HG03439 (cell line): Measurements from ENCODE around the gene TBC1D9B.

Experiments used
- ATAC-seq: cut with Tn5 transposase; IDR thresholded peaks from one replicate; pipeline ENCODE4 v1.9.1; 2021; ENCODE audit warnings: mild to moderate bottlenecking, moderate library complexity; ENCODE audit not compliant: unreplicated experiment

The TBC1D9B gene

DNA sequence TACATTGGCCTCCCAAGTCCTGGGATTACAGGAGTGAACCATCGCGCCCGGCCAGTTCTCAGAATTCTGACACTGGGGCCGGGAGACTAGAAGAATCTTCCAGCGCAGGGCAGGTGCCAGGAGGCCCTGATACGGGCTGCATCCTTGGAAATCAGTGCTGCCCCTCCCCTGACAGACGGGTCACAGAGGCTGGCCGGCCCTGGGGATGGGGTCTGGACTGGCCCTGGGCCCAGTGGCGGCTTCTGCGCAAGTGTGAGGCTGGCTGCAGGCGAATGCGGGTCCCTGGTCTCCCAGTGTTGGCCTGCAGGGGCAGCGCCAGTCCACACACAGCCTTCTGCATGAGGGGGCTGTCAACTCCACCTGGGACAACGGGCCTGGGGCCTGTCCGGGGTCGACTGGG, 831 bp upstream of the TBC1D9B start:
- ATAC-seq, result no peak

DNA sequence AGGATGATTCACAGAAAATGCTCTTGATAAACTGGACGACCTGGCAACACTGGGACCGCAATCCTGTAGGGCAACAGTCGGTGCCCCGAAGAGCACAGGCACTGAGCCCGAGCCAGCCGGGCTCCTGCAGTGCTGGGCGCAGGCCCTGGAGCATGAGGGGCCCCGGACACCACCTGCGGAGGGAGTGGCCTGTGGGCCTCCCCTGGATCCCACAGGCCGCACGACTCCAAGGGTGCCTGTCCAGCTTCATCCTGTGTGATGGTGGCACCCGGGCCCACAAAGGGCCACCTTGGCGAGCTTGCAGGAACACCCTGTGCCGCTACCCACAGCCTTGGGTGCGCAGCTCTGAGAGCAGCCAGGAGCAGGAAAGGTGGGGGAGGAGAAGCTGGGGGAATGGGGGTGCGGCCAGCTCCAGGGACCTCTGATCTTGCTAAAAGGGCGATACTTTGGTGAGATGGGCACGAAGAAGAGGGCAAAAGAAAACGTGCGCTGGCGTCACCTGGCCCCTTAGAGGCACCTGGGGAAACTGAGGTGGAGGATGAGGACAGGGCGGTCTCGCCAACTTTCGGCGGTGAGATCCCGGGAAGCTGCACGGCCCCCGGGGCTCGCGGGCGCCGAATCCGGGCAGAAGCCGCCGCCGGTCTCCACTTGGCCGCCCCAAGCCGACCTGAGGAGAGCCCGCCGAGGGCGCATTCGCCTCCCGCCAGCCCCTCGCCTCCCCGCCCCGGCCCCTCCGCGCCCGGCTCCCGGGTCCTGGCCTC, 722 bp downstream of the TBC1D9B start:
- no peak for ATAC-seq

DNA sequence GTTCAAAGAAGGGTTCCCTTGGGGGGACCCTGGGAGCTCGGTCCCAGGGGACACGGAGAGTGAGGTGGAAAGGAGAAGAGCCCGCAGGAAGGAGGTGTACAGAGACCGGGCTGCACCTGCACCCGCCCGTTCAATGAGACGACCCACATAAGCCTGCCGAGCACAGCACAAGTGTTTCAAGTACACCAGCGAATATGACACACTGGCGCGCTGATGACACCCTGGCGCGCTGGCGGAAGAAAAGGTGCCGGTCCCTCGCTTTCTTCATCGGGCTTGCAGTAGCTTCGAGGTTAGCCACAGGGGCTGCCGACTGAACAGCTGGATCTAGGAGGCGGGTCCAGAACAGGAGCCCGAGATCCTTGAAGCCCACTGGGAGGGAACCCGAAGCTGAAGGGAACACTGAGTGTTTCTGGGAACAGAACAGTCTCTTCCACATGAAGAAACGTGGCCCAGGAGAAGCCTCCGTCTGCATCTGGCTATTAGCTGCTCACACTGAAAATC, 1.4 kb downstream of the TBC1D9B start:
- ATAC-seq, result no peak

DNA sequence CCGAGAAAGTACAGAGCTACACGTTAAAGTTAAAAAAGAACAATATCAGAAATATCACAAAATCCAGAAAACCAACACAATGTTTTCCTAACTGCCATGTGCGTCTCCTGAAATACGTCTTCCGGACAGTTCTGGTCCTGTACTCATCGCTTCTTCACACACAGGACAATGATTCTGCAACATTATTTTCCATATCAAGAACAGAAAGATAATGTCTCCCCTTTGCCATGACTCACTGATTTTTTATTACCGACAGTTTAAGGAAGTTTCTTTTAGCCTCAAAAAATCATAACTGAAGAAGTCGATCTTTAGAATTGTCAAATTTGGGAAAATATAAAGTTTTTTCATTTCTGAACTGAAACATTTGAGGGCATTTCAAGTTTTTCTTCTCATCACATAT, 2.5 kb downstream of the TBC1D9B start:
- ATAC-seq, result no peak

DNA sequence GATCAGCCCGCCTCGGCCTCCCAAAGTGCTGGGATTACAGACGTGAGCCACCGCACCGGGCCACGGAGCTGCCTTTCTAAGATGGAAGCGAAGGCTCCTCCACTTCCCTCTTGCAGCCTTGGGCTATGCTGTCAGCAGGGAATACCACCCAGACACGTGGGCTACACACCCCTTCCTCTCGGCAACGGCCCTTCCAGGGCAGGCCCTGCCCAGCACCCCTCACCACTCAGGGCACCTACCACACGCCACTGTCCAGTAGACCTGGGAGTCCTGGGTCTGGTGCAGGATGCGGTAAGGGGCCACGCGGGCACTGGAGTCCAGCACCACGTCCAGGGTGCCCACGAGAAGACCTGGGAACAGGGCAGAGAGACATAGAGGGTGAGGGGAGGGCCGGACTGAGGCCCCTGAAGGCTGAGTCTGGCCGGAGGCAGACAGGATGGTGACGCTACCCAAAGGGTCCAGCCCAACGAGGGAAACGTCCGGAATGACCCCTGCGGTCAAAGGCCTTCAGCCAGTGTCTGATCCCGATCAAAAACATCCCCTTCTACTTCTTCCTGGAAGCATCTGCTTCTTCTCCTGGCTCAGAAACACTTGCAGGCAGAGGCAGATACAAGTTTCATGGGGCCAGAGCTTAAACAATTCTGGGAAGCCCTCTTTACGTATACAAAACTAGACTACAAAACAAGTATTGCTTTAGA, 3.1 kb downstream of the TBC1D9B start:
- ATAC-seq, result no peak

DNA sequence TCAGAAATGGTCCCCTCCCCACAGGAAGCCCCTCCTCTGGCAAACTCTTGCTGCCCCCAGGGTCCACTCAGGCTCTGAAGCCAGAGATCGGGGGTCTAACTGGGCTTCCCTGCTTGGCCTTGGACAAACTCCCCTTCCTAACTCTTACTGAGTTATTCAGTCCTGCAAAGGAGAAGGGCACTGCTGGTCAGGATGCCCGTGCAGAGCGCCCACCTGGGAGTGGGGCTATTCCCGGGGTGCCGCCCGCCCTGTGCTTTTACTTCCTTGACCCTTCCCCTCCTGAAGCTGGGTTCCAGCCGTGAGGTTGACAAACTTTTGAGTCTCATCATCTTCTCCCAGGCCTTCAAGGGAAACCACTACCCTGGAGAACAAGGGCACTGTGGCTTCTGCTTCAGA, 4.9 kb downstream of the TBC1D9B start:
- ATAC-seq, result no peak

DNA sequence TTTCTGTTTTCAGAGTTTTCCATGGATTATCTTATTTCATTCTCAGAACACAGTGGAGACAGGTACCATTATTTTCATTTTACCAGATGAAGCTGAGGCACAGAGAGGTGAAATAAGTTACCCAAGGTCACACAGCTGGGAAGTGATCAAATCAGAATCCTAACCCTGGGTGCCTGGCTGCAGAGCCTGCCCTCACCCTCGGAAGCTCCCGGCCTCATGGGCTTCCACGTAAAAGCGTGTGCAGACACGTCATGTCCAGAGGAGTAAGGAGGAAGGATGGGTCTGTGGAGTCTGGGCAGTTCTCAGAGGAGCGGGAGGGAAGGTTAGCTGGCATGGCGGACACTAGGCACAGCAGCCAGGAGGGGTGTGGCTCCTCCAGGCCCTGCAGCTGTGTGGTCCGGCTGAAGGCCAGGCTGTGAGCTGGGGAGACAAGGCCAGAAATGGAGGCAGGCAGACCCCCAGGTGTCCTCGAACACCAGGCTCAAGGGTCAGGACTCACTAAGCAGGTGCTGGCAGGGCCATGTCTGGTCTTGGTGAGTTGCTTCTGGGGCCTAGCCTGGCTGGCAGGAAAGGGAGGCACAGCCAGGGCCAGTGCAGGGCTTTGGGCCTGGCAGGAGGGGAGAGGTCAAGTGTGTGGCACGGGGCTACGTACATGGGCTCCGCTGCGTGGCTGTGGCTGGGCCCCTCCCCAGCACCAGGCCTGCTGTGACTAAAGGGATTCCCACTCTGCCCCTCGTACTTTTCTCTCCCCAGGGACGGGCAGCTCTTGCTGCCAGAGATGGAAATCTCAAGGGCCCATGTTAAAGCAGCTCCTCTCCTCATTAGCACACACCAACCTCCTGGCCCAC, 5.6 kb downstream of the TBC1D9B start:
- ATAC-seq, result no peak

DNA sequence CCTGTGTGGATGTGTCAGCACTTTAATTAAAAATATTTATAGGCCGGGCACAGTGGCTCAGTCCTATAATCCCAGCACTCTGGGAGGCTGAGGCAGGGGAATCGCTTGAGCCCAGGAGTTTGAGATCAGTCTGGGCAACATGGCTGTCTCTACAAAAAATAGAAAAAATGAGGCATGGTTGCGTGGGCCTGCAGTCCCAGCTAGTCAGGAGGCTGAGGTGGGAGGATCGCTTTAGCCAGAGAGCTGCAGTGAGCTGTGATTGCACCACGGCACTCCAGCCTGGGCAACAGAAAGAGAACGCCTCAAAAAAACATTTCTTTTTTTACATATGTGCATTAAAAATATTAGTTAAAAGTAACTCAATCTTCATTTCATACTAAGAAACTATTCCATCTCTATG, 6.2 kb downstream of the TBC1D9B start:
- no peak for ATAC-seq

DNA sequence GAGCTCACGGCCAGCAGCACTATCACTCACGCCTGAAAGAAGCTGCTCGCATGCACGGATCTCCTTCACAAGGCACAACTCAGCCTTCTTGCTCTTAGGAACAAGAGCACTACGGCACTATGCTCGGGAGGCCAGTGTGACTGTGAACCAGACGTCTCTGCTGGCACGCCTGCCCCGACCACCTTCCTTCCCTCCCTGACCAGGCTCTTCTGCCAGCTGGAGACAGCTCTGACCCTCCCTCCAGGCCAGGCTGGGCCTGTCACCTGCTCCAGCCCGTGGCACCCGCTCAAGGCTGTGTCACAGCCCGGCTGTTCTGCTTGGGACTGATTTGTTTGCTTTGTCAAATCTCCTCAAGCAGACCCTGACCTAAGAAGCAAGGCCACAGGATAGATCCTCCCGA, 7.0 kb downstream of the TBC1D9B start:
- no peak for ATAC-seq

DNA sequence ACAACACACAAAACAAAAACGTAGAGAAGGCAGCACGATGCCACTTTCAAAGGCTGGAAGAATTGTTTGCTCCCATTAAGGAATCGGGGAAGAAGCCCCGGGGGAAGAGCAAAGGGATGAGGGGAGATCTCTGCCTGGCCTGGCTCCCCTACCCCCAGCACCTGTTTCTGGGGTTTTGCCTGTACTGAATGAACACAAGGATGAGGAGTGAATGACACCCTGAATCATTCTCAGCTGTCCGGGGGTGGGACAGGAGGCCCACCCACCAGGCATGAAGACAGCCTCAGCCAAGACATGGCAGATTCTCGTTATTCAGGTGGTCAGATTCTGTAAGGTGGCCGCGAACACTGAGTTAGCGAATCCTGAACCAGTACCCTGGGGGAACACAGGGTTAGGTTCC, 7.5 kb downstream of the TBC1D9B start:
- no peak for ATAC-seq

DNA sequence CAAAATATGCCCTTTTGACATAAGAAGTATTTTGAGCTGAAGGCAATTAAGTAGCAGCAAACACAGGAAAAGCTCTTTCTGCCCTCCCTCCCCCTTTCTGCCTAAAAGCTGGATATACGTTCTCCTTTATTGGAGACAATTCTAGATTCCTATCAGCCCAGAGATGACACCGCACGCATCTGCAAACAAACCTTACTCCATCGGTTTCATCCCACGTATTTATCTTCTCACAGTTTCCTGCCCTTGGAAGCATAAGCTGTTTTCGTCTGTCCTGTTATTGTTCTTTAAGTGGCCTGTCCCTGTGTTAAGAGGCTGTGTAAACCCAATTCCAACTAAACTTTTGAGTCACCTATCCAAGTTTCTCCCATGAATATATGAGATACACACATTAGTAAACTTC, 11.8 kb downstream of the TBC1D9B start:
- ATAC-seq, result no peak

DNA sequence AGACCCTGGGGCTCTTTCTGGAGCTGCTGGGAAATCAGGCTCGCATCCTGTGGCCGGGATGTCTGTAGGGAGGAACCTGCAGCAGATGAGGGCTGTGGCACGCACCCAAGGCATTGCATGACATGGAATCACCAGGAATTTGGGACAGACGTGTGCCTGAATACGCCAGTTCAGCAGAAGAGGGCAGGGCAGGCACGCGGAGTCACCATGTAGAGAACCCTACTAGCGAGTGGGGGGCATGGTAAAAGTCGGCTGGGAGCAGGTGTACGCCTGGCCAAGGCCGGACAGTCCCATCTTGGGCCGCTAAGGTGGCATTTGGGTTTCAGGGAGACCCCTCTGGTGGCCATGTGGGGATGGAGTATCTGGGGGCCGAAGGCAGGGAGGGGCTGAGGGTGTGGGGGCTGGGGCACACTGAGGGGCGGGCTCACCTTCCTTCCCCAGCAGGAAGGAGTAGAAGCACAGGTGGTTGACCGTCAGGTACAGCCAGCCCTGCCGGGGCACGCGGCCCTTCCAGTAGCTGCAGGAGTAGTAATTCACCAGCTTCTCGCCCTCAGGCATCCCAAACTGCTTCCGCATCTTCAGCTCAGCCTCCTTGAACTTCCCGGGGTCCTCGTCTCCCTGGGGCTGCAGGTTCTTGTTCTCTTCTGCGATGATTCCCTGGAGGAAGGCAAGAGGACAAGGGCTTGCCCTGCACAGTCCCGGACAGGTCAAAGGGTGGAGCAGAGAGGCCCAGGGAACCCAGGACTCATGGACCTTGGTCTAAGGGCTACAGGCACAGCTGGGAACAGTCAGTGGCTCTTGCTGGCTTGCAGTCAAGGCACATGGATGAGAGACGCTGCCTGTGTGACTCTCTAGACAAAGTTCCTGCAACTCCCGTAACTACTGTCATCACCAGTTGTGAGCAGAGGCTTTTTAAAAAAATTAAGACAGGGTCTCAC, 13.5 kb downstream of the TBC1D9B start:
- ATAC-seq, result no peak

DNA sequence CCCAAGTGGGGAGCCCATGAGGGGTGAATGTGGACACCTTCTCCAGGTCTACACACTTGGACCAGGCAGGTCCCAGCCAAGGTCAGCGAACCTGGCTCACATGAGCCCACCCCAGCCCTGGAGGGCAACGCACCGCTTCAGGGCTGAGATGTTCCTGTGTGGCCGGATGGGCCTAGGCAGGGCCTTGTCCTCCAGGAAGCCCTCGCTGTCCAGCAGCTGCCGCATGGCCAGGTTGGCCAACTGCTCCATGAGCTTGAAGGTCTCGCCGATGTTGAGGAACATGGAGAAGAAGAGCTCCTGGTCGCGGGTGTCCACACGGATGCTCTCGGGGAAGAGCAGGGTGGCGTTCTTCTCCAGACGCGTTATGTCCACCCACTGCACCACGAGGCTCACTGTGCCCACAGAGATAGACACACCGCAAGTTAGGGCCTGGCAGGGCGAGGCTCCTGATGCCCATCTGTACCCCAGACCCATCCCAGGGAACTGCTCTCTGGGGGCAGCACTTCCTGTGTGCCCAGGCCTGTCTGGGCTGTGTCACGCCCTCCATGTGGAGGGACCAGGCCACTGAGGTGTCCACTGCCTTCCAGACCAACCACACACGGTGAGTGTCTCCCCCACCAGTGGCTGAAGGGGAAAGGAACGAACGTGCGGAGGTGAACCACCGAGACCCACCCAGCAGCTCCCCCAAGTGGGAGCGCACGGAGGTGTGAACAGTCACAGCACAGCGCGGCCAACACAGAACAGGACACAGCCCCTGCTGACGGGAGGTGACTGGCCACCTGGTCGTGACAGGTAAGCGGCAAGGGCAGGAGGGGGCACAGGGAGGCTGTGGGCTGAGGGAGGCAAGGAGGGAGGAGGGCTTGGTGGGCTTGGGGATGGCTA, 14.4 kb downstream of the TBC1D9B start:
- no peak for ATAC-seq

DNA sequence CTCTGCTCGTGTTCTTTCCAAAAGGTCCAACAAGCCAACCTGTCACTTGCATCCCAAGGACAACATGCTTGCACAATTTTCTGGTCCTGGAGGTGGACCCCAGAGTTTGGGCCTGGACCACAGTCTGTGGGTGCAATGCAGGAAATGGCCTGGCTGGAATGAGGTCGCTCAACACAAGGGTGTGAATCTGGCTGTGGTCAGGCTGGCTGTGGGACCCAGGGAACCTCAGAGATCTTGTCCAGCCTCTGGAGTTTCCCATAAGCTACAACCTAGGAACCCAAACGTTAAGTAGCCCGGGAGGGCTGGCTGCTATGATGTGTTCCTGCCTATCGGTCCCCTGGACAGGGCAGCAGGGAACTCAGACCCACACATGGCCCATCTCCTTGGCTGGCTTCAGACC, 15.4 kb downstream of the TBC1D9B start:
- ATAC-seq, result no peak

DNA sequence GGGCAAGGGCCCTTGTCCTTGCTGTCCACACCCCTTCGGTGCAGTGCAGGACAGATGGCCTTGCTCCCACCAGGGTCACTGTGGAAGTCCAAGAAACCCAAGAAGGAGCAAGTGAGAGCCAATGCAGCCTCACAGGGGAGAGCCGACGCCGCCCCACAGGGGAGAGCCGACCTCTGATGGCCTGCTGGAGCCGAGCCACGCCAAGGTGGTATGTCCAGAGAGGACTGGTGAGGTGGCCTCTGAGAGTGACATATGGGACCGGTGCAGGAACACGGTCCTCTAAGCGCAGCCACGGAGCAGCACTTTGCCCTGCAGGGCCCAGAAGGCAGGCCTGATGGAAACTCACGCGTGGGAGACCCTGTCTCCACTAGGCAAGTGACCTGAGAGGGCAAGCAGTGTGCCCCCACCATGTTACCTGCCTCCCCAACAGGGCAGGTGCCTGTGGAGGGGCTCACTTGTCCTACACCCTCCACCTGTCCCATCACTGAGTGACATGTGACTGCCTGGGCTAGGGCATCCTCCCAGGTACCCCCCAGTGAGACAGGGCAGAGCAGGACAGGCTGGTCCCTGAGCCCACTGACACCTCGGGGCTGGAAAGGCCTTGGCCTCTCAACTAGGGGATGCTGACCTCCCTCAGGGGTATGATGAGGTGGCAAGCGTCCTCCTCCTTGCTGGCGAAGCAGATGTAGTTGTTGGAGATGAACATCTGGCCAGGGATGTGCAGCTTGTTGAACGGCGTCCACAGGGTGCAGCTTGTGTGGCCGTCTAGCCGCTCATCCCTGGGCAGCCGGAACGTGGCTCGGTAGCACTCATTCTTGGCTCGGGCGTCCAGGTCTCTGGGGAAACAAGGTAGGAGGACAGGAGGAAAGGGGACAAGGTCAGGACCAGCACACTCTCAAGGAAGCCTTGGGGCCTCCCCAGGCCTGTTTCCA, 16.7 kb downstream of the TBC1D9B start:
- ATAC-seq, result no peak

DNA sequence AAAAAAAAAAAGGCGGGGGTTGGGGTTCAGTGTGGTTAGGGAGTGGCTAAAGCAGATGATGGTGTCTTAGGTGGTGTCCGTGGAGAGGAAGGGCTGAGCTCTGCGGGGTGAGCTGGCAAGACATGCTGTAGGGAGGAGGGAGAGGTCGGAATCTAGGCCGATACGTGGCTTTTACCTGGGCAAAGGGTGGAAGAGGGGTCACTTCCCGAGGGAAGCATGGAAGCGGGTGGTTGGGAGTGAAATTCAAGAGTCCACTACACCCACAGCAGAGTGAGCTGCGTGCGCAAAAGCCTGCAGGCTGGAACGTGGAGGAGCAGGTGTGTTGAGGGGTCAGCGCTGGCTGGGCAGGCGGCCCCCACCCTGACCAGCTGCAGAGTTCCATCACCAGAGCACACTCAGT, 17.8 kb downstream of the TBC1D9B start:
- ATAC-seq, result no peak

DNA sequence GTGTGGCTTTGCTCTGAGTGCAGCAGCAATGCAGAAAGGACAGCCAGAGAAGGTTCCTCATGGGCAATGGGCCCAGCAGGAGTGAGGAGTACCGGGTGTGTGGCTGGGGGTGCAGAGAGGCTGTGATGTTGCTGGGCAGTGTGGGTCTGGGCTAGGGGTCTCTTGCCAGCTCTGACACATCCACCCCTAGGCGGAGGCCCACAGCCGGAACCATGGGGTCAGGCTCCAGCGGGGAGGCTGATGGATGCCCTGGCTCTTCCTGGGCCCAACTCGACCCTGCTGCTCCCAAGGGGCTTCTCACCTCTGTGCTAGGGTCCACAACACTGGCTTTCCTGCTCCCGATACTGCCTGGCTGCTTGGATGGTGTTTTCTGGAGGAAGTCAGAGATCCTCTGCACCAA, 19.9 kb downstream of the TBC1D9B start:
- no peak for ATAC-seq

DNA sequence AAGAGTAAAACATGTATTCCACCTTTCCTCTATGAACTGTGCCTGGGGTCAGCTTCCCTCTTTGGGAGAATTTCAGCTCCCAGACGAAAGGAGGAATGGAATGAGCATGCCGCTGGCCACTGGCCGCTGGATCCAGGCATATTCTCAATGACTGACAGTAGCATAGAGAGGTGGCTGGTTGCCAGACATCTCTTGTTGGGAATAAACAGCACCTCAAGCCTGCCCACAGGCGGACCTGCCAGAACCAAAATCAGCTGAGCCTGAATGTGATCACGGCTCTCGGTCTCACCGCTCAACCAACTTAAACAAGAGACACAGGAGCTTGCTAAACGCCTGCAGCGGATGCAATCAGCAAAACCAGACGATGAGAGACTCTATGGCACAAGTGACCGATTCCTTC, 20.6 kb downstream of the TBC1D9B start:
- ATAC-seq, result no peak
